GM21528 (cell line): ENCODE data around the gene PRKCH.

Source experiments
- ATAC-seq: cut with Tn5 transposase; IDR thresholded peaks from one replicate; pipeline ENCODE4 v1.9.1; 2021; ENCODE audit warnings: mild to moderate bottlenecking, moderate library complexity; ENCODE audit not compliant: unreplicated experiment, low FRiP score

PRKCH gene

GRCh38 chr14:61598980-61599379 is 277.6 kb downstream of the PRKCH start:
- ATAC-seq: no peak

- no peak for ATAC-seq
Measured at GRCh38 chr14:61599942-61600341, 278.6 kb downstream of the PRKCH start.
